Activated naive CD4-positive, alpha-beta T cell treated with anti-CD3 and anti-CD28 coated beads, Interleukin-2, amount 50 U/mL, for 16 hours (primary cell): ENCODE measurements around the gene NRF1.
"Not testable (repeated sequence)": the region's sequence is repeated elsewhere in the genome, so short reads cannot be mapped to it uniquely, and the experiment has no call there.

Experiments
- DNase-seq: peaks from one replicate; pipeline ENCODE4 v3.0.0-alpha.2; 2020

Gene NRF1

DNA sequence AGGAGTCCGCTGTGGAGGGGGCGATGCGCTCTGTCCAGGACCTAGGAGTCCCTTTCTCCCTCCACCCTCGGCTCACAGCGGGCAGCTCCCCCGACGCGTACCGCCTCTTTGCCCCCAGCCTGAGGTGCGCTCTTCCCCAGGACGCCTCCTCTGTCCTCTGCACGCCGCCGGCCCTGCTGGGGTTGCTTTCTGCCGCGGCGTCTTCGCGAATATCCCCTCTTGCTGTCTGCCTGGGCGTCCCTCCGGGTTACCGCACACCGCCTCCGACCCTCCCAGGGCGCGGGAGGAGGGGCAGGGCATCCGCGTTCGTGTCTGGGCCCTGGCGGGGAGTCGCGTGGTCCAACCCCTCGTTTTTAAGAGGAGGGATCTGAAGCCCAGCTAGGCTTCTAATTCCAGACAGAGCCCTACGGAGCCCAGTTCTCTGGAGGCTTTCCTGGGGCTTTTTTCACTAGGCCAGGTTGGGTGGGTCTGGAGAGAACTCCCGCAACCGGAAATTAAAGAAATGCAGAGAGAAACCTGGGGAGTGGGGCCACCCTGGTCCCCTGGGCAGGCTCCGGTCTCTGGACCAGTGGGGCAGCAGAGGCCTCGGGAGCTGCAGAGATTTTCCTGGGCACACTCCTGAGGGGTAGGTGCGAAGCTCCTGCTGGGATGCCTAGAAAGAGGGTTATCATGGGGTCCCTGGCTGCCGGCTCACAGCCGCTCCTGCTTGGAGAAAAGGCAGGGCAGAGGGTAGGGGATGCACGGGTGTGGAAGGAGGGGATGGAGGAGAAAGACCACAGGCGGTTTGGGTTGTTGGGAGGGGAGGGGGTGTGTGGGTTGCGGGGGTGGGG is 174.4 kb downstream of the NRF1 start:
- no peak for DNase-seq

DNA sequence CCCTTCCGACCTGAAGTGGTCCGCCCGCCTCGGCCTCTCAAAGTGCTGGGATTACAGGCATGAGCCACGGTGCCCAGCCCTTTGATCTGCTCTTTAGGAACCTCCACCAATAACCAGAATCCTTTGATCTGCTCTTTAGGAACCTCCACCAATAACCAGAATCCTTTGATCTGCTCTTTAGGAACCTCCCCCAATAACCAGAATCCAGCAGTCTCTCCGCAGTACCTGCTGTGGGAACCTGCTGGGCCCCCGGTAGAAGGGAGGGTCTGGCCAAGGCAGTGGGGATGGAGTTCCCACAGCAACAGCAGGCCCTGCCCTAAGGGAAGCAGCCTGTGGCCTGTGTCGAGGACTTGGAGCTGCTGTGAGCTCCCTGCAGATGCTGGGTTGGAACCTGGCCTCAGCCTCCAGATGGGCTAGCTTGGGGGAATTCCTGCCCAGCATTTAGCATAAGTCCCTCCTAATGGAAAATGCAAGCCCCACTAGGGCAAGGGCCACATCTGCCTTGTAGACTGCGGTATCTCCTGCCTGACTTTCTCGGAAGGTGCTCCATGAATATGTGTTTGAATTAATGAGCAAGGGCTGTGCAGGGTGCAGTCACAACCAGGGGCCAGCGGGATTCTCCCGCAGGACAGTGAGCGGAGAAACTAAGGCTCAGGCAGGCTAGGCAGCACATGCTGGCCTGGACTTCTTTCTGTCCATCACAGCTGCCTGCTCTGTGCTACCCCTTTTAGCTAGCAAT is 175.5 kb downstream of the NRF1 start:
- no peak for DNase-seq

DNA sequence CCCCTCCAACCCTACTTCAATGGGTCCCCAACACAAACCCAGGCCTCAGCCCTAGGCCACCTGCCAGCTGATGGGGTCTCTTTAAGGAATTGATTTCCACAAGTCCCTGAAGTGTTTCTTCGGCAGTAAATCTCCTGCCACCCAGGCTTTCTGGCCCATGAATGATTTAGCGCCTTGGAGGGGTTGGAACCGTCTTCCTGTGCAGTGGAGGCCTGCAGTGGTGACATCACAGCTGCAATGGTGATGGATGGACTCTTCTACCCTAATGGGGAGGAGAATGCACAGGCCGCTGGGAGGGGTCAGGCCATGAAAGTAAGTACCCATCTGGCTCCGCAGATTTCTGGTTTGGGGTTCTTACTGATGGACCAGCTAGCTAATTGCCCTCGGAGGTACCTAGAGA is 177.5 kb downstream of the NRF1 start:
- DNase-seq = no peak

DNA sequence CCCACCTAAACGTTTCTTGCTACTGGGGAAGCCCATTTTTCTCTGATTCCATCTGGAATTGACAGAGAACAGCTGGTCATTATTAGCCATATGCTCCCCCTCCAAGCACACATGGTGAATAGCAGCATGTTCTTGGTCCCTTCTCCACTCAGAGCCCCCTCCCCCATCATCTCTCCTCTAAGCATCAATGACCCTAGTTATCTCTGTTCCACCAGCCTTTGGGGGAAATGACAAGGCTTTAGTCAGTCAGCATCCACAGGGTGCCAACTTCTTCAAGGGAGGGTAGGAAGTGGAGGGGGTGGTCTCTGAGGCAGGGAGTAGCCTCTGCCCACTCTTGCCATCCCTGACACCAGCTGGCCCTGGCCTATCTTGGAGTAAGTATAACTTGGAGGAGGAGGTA is 178.1 kb downstream of the NRF1 start:
- DNase-seq = no peak

DNA sequence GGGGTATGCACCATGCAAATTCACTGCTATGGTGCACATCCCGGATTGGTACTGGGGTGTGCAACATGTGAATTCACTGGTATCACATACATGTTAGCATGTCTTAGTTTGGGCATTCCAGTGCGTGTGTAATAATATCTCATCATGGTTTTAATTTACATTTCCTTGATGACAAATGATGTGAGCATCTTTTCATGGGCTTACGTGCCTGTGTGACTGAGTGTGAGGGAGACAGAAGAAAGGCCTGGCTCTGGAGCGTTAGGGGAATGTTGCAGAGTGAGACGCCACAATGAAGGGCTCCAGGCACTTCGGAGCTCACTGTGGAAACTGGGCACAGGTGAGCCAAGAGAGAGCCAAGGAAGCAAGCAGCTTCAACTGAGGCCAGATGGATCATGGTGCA is 178.6 kb downstream of the NRF1 start:
- DNase-seq = no peak

DNA sequence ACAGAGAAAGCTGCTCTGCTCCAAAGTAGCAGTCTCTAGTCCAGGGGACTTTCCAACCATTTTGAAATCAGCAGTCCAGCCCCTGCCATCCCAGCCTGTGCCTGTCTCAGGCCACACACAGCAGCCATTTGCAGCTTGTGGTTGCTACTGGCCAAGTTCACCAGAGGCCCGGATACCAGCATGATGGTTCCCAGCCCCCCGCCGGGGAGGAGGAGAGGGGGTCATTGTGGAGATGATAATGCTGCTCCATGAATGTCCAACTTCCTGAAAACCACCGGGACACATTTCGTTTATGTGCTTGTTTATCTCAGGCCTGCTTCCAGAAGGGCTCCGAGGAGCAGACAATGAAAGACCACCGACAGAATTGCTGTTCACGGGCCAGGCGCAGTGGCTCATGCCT is 181.2 kb downstream of the NRF1 start:
- DNase-seq = no peak

DNA sequence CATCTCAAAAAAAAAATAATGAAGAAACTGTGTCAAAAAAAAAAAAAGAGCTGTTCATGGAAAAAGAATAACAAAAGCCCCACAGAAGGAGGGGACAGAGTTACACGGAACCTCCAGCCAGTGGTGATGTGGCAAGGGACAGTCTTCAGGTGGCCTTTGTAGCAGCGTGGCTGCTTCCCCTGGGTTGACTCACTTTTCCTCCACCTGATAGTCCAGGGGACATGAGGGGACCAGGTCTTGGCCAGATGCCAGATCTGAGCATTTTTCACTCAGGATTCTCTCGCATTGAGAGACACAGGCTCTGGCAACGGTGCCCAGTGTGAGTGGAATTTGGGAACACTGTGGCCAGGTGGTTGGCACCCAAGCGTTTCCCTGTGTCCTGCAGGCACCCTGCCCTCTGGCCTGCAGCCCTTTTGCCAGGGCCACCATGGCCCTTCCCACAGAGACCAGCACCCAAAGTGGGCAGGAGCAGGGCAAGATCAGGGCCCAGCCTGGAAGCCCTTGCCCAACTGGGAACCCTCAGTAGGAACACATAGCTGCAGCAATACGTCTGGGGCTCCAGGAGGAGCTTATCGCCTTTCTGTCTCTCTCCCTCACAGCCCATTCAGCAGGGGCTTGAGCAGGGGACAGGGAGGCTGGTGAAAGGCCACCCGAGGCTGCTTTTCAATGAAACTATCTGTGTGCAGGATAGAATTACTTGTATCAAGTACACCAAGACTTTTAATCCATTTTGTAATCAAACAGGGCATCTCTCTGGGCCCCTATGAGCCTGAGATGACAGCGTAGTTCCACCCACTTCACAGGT is 182.2 kb downstream of the NRF1 start:
- DNase-seq = no peak

DNA sequence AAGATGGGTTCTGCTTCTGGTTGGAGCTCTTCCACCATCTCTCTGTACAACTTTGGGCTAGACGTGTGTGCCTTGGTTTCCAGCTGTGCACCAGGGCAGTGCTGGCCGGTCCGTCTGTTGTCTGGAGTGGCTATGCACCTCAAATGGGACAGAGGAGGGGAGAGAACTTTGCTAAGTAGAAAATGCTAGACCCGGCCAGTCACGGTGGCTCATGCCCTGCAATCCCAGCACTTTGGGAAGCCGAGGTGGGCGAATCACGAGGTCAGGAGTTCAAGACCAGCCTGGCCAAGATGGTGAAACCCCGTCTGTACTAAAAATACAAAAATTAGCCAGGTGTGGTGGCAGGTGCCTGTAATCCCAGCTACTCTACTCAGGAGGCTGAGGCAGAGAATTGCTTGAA is 182.9 kb downstream of the NRF1 start:
- not testable (repeated sequence) for DNase-seq

DNA sequence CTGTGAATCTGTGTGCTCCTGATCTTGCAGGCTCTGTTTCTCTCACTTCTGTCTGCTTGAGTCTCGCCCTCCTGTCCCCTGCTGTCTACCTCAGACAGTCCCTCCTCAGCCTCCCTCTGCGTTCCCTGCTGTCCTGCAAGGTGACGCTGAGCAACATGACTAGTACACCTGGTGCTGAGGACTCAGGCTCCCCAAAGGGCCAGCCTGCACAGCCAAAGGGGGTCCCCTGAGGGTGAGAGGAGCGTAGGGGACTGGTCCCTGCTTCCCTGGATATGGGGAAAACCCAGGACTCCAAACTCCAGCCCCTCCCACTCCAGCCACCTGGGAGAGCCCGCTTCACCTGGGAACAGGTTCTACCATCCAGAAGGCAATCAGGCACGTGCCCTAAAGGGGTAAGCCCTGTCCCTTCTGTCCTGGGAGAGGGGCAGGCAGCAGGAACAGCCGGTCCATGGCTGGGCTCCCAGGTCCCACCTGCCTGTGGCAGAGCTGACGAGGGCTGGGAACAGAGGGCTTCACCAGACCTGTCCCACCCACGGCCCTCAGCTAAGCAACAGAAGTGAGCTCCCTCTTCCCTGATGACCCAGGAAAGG is 184.8 kb downstream of the NRF1 start:
- DNase-seq = no peak

DNA sequence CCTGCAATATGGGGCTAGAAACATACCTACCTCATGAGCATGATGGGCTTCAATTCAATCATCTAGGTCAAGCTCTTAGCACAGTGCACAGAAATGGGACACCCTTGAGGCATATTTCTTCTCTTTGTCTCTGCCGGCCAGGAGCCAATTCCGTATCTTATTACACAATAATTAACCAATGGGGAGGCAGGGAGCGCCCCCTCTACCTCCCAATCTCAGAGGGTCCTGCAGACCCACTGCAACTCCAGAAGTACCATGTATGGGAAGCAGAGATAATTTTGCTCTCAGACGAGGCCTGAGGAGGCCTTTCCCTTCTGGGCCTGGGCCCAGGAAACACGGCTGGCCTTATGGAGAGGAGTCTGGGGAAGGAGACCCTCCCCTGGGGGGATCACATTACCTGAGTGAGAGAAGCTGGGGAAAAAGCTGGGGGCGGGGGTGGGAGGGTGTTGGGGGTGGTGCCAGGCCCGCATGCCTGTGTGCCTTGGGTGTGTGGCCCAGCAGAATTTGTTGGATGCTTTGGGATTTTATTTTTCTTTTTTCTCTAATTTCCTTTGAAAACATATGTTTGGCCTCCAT is 185.8 kb downstream of the NRF1 start:
- no peak for DNase-seq

DNA sequence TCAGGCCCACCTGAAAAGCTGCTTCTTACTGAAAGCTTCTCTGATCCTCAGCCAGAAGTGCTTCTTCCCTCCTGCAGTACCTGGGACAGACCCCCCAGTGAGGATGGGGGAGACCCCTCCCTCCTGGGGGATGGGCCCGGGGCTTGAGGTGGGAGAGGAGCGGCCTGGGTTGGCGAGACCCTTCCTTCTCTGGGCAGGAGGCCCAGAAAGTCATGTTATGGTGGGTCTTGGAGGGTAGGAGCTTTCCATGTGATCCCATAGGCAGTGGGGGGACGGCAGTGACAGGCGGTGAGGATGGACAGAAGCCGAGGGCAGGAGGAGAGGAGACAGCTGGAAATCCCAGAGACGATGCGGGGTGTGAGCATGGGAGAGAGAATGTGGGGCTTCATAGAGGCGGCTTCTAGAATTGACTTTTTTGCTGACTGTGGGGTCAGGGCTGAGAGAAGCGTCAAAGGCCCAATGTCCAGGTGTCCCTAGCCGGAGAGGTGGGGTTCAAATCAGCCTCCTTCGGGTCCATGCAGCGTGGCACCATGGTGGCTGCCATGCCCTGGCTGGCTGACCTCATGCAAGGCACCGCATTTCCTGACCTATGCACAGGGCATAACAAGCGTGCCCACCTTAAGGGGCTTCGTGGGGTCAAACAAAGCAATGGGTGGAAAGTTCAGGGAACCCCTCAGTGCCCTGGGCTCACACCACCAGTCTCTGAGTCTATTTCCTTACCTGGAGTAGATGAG is 187.3 kb downstream of the NRF1 start:
- no peak for DNase-seq

DNA sequence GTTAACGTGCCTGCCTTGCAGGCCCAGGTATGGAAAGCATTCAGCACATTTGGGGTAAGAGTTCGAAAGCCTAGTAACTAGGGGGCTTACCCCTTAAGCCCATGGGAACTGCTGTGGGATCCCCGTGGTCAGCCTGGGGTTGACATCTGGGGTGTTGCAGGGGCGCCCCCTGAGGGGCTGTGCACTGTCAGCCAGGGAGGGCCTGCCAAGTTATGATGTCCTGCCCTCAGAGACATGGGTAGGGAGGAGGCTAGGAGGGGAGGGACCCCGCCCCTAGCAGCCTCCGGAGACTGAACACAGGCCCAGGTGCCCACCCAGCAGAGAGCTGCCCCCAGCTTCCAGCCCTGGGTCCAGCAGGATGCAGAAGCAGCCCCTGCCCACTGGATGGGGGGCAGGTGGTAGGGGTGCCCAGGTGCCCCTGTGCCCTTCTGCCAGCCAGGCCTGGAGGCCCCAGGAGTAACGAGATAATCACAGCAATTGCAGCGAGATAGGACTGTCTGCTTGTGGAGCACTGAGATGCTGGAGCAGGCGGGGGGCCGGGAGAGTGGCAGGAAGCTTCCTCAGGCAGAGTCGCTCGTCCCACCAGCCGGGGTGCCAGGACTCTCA is 187.9 kb downstream of the NRF1 start:
- DNase-seq = no peak

DNA sequence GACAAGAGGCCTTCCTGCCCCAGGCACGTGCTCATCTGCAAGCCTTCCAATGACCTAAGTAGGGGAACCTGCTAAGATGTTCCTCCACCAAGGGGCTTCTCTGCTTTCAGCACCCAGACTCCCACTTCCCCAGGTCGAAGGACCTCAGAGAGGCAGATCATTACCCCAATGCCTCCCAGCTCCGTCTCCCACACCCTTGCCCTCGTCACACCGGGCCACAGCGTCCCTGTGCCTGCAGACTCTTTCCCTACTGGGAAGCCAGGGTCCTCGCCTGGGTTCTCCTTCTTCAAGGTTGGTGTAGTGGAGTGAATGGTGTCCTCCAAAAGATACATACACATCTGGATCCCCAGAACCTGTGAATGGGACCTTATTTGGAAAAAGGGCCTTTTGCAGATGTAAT is 189.4 kb downstream of the NRF1 start:
- DNase-seq = no peak

DNA sequence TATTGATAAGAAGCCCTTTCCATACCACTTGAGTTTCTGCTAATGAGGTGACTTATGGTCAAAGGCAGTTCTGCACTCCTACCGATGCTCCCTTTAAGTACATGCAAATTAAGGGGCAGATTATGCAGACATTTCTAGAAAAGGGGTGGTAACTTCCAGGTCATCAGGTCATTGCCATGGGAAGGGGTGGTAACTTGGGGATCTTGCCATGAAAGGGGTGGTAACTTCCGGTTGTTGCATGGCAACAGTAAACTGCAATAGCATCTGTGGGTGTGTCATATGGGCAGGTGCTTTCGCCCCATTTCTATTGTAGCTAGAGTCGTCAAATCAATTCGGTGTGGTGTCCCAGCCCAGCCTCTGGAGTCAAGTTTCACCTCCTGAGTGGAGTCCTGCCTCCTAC is 190.4 kb downstream of the NRF1 start:
- no peak for DNase-seq

DNA sequence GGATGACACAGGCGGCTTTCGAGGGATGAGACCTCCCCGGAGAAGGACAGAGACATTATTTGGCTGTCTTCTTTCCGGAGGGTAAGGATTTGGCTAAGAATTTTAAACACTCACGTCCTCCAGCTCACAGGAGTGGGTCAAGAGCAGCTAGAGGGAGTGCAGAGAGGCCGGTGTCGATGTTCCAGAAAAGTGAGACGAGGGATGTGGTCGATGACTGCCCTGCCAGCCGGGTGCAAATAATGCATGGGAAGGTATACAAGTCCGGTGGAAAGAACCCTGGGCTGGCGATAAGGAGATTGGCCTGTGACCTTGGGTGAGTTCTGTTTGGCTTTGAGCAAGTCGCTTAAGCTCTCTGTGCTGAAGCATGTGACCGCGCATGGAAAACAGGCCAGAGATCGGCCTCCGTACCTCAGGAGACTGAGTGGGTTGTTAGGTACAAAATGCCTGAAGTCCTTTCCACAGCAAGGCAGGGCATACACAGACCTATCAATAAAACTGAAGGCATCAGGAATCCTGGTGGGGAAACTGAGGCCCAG is 192.1 kb downstream of the NRF1 start:
- no peak for DNase-seq

DNA sequence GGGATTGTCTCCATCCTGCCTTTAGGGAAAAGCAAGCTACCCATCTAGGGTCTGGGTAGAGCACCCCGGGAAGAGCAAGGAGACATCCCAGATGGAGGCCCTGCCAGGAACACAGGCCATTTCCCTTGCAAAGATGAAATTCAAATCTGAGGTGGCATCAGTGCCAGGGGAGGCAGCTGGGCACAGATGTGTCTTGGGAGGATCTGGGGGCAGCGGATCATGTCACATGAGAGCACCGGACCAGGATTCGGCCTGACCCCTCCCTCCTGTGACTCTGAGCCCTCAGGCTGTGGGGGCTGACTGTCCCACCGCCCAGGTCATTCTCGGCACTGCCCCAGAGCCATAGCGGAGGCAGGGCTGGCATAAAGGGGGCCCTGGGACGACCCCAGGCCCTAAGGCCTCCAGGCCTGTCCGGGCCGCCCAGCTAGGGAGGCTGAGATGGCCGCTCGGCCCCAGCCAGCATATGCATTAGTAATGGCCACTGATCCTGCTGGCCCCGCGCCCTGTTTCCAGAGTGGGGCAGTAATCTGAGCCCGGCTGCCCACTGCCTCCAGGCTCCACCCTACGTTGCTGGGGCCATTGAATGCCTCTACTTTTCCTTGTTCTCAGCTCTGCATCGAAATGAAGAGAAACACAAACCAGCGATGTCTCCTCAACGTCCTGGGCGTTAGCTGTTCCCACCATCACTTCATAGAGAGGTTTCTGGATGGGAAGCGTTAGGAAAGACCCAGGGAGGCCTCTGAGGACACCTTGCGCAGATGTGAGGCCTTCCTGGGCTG is 192.8 kb downstream of the NRF1 start:
- no peak for DNase-seq

DNA sequence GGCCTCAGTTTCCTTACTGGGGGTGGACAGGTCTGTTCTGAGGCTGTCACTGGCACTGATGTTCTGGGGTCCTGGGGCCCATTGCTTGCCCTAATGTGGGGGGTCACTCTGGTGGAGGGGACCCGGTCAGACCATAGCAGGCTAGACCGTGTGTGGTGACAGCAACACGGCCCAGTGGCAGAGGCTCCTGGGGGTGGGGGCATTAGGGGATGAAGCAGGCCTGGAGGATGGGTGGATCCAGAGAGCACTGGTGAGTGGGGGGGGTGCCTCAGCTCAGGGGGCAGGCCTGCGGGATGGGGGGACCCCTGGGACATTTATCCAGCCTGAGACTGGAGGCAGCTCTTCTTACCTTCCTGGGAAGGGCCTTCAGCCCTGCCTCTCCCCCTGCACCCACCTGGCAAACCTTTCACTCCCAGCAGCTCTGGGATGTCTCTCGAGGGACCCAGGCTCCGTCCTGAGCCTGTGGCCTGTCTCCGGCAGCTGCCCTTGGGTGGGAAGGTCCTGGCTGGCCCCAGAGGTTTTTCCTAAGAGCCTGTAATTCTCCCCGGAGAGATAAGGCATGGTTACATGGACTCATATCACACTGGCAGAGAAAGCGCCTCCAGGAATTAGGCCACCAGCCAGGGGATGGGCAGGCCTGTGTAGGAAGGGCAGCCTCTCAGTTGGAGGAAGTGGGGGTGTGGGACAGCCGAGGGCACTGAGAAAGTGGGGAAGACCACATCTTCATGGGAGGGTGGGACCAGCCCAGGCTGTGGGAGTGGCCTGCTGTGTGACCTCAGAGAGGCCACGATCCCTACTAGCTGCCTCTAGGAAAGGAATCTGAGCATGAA is 193.6 kb downstream of the NRF1 start:
- DNase-seq = no peak
